ENCODE measurements around the gene ALDH3B2. TPM values are rescaled to one million over a fixed set of nuclear protein-coding genes. Genes with fewer than 3 reads are reported as not detected.
"Not testable (repeated sequence)": the region's sequence is repeated elsewhere in the genome, so short reads cannot be mapped to it uniquely, and the experiment has no call there.

The ALDH3B2 gene
- total RNA-seq, 2 donors from 2014 or later, result not detected

DNA sequence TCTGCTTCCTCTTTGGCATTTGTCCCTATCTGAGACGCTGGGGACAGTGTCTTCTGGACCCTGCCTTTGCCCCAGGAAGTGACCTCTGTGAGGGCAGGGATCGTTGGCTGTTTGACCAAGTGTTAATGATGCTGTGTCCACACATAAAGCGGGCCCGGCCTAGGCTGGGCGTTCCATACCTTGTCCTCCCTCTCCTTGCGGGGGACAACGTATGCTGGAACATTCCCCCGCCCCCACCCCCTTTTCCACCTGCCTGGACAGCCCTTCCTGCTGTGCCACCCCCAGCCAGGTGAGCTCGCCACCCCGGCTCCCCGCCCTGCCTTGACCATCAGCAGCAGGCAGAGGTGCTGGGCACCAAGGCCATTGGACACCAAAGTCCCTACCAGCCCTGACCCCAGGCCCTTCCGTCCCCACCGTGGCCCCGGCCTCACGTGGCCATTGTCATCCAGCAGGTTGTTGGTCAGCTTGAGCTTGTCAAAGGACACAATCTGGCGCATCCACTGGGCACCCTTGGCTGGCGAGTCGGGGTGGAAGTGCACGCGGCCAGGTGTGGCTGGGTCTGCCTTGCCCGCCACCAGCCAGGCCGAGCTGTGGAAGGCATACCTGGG is 40.6 kb downstream of the ALDH3B2 start:
- DNase-seq (peak; percentile 17), ATAC-seq (no peak)
- intact Hi-C loops (cut with DNase I), result no loop called here

DNA sequence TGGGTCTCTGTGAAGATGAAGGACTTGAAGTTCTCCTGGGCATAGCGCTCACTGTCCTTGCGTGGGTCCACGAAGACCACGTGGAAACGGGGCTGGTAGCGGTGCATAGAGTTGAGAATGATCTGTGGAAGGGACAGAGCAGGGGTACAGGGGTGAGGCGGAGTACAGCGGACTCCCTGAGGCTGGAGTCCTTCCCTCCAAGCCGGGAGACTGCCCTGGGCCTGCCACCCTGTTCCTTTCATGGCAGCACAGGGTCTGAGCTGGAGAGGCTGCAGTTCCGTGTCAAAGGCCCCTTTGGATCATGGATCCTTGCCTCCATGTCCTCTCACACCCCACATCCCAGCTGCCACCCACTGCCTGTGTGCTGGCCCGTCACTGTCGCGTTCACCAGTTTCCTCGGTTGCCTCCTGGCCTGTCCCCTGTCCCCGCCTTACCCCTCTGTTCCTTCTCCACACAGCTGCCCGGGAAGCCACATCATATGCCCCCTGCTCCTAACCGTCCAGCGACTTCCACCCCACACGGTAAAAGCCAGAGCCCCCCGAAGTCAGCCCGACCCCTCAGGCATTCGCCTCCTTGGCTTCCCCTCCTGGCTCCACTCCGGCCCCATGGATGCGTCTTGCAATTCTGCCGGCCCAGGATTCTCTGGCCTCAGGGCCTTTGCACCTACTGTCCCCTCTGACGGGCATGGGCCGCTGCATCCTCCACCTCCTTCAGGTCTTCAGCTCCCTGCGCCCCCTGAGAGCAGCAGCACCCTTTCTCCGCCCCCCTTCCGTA is 41.3 kb downstream of the ALDH3B2 start:
- peak; percentile 15 for DNase-seq
- intact Hi-C loops (cut with DNase I), result no loop called here
- ATAC-seq, result no peak

DNA sequence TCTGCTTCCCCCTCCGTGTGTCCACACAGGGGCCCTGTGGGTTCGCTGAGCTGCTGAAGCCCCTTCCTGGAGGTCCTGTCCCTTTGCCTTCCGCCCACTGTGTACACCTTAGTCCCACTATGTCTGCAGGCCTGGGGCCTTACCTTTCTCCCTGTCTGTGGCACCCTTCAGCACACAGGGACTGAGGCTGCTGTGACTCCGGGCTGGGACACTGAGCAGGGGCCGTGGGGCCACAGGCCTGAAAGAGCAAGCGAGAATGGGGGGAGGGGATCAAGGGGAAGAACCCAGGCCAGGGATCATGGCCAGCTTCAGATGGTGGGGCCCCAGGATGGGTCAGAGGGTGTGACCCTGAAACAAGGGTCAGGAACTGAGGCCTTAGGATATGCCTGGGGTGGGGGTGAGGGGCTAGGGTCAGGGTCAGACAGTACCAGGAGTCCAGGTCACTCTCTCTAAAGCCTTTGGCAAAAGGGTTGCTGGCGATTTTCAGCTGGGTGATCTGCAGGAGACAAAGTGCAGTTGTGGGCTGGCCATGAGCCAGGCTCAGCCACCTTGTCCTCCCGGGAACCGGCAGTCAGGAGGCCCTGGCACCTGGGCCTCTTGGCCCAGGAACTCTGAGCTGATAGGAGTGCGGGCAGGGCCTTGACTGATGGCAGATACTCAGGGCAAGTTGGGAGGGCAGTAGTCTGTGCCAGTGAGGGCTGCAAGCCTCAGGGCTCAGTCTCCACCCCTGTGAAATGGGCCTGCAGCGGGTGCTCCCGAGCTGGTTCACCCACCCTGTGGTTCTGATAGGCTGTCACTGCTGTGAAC is 42.0 kb downstream of the ALDH3B2 start:
- ATAC-seq (no peak), DNase-seq (peak; percentile 27)
- intact Hi-C loops (cut with DNase I), result no loop called here

DNA sequence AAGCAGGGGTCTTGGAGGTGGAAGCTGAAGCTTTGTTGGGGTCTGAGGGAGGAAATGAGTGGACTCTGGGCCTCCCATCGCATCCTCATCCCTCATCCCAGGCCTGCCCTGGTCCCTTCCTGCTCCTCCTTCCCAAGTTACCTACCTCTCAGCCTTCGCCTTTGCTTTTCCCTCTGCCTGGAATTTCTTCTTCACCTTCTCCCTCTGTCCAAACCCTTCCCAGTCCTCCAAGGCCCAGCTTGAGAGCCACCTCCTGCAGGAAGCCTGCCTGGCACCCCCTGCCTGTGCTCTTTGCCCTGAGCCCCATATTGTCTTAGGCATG is 42.6 kb downstream of the ALDH3B2 start:
- no peak for ATAC-seq
- no peak for DNase-seq
- intact Hi-C loops (cut with DNase I), result no loop called here

DNA sequence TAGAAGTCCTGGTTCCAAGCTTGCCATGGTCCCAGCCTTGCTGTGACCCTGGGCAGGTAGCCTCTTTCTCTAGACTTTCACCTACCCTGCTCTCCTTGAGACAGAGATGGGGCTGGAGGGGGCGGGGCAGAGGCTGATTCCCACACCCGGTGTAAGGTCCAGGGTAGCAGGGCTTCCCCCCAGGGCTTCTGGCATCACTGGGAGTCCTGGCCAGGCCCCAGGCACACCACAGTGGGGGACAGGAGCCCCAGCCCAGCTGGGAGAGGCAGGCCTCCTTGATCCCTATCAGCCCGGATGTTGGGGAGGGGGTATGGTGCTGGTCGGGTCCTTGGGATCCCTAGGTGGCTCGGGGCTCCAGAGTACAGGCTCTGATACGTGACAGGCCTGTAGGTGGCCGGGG is 43.0 kb downstream of the ALDH3B2 start:
- intact Hi-C loops (cut with DNase I), result no loop called here
- peak; percentile 27 for DNase-seq
- ATAC-seq, result no peak

DNA sequence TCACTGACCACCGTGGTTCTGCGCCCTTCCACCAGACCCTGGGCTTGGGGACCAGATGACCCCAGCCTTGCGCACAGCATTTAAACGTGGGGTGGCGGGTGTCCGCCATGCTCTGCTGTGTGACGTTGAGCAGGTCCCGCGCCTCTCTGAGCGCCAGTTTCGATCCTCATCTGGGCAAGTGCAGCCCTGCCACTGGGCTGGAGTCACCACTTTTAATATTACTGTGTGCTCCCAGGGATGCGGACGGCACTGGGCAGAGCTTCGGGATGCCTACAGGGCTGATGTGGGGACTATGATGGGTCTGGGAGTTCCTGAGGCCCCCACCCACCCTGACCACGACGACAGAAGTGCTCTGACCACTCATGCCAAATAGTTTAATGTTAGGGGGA is 43.5 kb downstream of the ALDH3B2 start:
- intact Hi-C loops (cut with DNase I), result no loop called here
- no peak for DNase-seq

DNA sequence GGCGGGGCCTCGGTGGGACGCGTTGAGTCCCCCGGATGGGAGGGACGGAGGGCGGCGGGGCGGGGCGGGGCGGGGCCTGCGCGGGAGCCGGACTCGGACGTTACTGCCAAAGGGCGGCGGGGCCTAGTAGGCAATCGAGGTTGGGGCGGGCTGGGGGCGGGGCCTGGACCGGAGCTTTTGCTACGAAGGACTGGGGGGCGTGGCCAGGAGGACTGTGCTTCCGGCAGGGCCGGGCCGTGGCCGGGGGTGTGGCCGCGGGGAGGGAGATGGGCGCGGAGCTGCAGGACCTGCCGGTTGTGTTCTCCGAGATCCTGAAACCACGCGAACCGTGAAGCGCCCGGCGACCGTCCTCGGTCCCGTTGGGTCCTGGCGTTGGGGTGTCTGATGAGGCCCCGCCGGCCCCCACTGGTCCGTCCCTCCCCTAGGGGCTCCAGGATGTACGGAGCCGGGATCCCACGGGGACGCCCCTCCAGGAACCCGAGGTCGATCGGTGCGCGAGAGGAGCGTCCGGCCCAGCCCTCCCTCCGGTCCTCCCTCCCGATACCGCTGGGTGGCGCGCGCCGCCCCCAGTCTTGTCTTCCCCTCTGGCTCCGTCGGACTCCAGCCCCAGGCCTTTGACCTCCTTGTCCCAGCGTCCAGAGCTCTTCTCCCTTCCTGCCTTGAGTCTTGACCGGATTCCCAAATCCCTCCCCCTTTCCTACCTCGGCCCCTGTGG is 44.0 kb downstream of the ALDH3B2 start:
- intact Hi-C loops (cut with DNase I), result no loop called here
- peak; percentile 100 for DNase-seq
- peak; percentile 91 to 93 for ATAC-seq

More for the DNA sequence above, 43.5 kb downstream of the ALDH3B2 start:
- ATAC-seq, result no peak

DNA sequence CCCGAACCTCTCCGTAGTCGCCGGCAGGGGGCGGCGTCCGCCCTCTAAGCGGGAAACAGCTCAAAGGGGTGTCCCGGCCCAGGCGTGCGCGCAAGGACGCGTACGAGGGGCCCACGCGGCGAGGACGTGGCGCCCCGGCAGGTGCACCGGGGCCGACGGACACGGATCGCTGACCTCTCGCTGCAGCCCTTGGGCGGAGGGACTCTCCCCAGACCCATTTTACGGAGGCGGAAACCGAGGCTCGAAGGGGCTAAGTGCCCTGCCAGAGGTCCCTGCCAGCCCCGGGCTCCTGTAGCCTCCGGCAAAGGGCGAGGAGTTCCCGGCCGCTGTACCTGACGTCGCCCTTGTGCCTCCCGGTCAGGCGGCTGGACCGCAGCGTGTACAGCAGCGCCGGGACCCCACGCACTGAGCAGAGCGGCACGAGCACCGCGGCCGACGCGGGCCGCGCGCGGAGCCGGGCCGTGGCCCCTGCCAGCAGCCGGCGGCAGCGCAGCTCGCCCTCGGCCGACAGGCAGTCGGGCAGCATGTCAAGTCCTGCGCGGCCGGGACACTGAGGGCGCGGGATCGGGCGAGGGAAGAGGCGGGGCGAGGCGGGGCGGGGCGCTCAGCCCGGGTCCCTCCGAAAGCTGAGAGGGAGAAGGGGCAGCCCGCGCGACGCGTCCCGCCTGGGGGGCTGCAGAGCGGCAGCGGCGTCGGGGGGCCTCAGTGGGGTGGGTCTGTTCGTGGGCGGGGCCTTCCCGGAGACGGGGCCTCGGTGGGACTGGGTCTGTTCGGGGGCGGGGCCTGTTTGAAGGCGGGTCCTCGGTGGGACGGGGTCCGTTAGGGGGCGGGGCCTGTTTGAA is 44.8 kb downstream of the ALDH3B2 start, which contains the start of gene NUDT8:
NUDT8 (minus strand) TSS at position 552 of the 842 bp plus-strand sequence; CDS start at position 526, 26 bp downstream.
- intact Hi-C loops (cut with DNase I), result no loop called here
- DNase-seq (peak; percentile 86), ATAC-seq (peak; percentile 76 to 77)

DNA sequence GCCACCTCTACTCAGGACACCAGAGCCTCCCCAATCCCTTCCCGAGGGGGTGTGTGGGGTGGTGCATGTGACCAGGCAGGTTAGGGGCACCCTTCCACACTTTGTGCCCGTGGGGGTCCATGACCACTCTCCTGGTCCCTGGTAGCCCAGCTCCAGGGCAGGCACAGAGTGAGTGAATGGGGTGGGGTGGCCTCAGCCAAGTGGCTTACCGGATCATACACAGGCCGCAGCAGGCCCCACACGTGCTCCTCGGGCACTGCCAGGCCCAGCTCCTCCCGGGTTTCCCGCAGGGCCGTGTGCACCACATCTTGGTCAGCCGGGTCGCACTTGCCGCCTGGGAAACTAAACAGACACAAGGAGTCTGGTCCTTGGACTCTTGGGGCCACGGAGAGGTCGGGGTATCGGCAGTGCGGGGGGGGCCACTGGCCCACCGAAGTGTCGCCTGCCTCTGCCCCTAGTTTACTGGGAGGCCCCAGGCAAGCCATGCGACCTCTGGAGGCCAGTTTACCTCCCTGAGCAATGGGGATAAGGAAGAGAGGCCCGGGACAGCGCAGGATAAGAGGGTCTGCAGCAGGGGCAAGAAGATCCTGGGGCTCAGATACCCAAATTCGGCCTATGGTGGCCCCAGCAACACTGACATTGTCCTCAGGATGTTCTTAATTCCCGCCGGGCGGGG is 45.6 kb downstream of the ALDH3B2 start:
- ATAC-seq, result no peak
- intact Hi-C loops (cut with DNase I), result no loop called here
- DNase-seq, result peak; percentile 40

DNA sequence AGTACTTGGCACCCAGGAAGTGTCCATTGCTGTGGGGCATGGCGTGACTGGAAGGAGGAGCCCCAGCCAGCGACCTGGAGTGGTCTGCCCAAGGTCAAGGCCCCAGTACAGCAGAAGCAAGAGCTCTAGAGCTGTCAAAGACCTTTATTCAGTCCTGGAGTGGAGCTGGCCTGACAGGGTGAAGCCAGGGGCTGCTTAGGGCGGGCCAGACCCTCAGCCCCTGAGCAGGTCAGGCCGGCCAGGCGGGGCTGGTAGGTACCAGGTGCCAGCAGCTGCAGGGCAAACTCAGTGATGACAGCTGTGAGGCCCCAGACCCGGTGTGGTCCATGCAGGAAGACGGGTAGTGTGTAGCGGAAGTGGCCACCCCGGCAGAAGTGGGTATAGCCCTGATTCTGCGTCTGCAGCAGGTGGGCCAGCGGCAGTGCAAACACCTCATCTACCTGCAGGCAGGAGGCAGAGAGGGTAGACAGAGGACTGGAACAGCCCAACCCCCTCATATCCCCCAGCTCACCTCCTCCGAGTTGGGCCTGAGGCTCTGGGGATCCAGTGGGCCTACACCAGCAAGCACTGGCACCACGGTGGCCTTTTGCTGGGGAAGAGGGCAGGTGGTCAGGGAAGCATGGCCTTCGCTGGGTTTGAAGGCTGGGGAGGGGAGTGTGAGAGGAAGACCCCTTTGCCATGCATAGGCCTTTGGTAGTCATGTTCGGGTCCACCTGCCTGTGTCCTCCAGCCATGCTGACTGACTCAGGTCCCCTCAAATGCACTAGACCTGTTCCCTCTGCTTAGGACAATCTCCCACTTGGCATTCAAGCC is 46.4 kb downstream of the ALDH3B2 start:
- no peak for ATAC-seq
- intact Hi-C loops (cut with DNase I), result no loop called here
- DNase-seq, result peak; percentile 20

DNA sequence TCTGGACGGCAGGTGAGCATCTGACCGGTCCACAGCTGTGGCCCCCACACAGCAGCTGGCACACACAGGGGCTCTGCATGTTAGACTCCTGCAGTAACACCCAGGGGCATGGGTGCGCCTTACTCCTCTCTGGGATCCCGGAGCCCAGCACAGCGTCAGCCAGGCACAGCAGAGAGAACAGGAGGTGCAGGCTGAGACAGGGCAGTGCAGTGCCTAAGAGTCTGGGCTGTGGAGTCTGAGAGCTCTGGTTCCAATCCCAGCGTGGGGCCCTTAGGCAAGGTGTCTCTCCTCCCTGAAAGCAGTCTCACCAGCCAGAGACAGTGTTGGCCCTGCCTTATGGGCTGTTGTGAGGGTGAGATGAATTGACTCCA is 47.0 kb downstream of the ALDH3B2 start:
- intact Hi-C loops (cut with DNase I), result no loop called here
- ATAC-seq (no peak), DNase-seq (peak; percentile 12)

DNA sequence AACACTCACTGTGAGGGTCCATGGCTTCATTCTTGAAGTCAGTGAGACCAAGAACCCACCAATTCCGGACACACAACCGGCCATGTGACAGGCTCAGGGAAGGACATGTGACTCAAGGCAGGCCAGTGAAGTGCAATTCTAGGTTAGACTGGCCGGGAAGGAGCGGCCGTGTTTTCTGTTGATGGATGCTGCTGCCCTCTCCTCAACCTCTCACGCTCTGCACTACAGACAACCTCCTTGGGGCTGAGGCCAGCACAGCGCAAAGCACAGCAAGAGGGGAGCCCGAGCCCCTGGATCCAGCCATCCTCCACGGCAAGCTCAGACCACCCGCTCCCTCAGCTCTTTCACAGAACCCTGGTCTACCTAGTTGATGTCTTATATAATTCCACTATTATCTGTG is 47.5 kb downstream of the ALDH3B2 start:
- DNase-seq, result peak; percentile 15
- intact Hi-C loops (cut with DNase I), result no loop called here
- no peak for ATAC-seq

DNA sequence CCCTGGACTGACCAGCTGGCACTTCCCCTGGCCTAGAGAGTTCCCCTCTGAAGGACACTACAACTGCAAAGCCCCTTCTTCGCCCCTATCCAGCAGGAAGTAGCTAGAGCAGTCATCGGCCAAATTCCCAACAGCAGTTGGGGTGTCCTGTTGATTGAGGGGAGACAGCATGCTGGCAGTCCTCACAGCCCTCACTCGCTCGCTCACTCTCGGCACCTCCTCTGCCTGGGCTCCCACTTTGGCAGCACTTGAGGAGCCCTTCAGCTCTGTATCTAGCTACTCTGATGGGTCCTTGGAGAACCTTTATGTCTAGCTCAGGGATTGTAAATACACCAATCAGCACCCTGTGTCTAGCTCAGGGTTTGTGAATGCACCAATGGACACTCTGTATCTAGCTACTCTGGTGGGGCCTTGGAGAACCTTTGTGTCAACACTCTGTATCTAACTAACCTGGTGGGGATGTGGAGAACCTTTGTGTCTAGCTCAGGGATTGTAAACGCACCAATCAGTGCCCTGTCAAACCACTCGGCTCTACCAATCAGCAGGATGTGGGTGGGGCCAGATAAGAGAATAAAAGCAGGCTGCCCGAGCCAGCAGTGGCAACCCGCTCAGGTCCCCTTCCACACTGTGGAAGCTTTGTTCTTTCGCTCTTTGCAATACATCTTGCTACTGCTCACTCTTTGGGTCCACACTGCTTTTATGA is 48.1 kb downstream of the ALDH3B2 start:
- DNase-seq; intact Hi-C loops (cut with DNase I); ATAC-seq: not testable (repeated sequence)

DNA sequence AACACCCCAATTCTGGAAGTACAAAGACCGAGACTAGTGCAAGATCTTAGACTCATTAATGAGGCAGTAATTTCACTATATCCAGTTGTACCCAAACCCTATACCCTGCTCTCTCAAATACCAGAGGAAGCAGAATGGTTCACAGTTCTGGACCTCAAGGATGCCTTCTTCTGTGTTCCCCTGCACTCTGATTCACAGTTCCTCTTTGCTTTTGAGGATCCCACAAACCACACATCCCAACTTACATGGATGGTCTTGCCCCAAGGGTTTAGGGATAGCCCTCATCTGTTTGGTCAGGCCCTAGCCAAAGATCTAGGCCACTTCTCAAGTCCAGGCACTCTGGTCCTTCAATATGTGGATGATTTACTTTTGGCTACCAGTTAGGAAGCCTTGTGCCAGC is 50.6 kb downstream of the ALDH3B2 start:
- intact Hi-C loops (cut with DNase I); ATAC-seq; DNase-seq: not testable (repeated sequence)

DNA sequence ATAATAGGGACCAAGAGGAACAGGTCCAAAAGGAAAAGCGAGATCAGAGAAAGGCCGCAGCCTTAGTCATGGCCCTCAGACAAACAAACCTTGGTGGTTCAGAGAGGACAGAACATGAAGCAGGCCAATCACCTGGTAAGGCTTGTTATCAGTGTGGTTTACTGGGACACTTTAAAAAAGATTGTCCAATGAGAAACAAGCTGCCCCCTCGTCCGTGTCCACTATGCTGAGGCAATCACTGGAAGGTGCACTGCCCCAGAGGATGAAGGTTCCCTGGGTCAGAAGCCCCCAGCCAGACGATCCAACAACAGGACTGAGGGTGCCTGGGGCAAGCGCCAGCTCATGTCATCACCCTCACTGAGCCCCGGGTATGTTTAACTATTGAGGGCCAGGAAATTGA is 51.5 kb downstream of the ALDH3B2 start:
- ATAC-seq; intact Hi-C loops (cut with DNase I); DNase-seq: not testable (repeated sequence)

DNA sequence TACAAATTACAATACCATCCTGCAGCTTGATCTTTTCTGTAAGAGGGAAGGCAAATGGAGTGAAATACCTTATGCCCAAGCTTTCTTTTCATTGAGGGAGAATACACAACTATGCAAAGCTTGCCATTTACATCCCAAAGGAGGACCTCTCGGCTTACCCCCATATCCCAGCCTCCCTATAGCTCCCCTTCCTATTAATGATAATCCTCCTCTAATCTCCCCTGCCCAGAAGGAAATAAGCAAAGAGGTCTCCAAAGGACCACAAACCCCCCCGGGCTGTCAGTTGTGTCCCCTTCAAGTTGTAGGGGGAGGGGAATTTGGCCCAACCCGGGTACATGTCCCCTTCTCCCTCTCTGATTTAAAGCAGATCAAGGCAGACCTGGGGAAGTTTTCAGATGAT is 52.5 kb downstream of the ALDH3B2 start:
- intact Hi-C loops (cut with DNase I); DNase-seq; ATAC-seq: not testable (repeated sequence)

DNA sequence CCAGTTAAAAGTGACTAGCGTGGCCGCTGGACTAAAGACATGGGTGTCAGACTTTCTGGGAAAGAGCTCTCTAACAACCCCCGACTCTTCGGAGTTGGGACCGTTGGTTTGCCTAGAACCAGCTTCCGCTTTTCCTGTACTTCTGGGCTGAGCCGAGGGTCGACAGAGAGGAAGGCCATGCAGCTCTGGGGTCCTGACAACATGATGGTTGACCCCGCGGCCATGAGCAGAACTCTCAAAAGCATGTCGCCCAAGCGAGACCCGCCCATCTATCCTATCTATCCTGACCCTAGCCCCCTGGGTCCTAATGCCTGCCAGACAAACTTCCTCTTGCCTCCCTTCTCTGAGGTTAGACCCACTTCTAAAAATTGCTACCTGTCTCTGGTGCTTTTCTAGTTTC is 53.8 kb downstream of the ALDH3B2 start:
- intact Hi-C loops (cut with DNase I); DNase-seq: not testable (repeated sequence)

More for the DNA sequence above, 53.8 kb downstream of the ALDH3B2 start:
- ATAC-seq, result not testable (repeated sequence)
